ENCODE results near the gene ZDHHC9.

GRCh38 chrX:129831091-129831885 lies 12.4 kb downstream of the ZDHHC9 start:
- TF ChIP-seq, protein P1, sequence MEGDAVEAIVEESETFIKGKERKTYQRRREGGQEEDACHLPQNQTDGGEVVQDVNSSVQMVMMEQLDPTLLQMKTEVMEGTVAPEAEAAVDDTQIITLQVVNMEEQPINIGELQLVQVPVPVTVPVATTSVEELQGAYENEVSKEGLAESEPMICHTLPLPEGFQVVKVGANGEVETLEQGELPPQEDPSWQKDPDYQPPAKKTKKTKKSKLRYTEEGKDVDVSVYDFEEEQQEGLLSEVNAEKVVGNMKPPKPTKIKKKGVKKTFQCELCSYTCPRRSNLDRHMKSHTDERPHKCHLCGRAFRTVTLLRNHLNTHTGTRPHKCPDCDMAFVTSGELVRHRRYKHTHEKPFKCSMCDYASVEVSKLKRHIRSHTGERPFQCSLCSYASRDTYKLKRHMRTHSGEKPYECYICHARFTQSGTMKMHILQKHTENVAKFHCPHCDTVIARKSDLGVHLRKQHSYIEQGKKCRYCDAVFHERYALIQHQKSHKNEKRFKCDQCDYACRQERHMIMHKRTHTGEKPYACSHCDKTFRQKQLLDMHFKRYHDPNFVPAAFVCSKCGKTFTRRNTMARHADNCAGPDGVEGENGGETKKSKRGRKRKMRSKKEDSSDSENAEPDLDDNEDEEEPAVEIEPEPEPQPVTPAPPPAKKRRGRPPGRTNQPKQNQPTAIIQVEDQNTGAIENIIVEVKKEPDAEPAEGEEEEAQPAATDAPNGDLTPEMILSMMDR (IDR thresholded peaks at IDR 0.05; ENCODE audit: low read length): no peak
- no peak for TF ChIP-seq EZH2 (optimal IDR thresholded peaks at IDR 0.05; ENCODE audit: low read depth, low read length)

All from MM.1S (cell line).